H9 (cell line): ENCODE measurements around the gene LXN. TPM values are rescaled to one million over a fixed set of nuclear protein-coding genes. Genes with fewer than 3 reads are reported as not detected.

ENCODE experiments used
- DNase-seq: peaks from one replicate; pipeline ENCODE4 v3.0.0-alpha.2; 2017
- H2AFZ ChIP-seq: one replicate; pipeline ENCODE4 v1.6.1; 2013; ENCODE audit warnings: mild to moderate bottlenecking, low read length, control low read depth, moderate library complexity
- H2AK5ac ChIP-seq: 2 replicates; pipeline ENCODE4 v1.6.1; 2013; ENCODE audit warnings: low read length, control low read depth, mixed read lengths; ENCODE audit not compliant: insufficient read length
- H2BK120ac ChIP-seq: one replicate; pipeline ENCODE4 v1.6.1; 2013; ENCODE audit warnings: low read depth, mild to moderate bottlenecking, low read length, control low read depth, inconsistent platforms; ENCODE audit not compliant: poor library complexity, severe bottlenecking
- H2BK12ac ChIP-seq: 2 replicates; pipeline ENCODE4 v1.6.1; 2013; ENCODE audit warnings: low read length, control low read depth, mixed read lengths, low read depth; ENCODE audit not compliant: insufficient read length
- H2BK15ac ChIP-seq: 2 replicates; pipeline ENCODE4 v1.6.1; 2013; ENCODE audit warnings: low read depth, low read length, control low read depth
- H2BK20ac ChIP-seq: one replicate; pipeline ENCODE4 v1.6.1; 2013; ENCODE audit warnings: low read depth, mild to moderate bottlenecking, low read length, control low read depth, inconsistent platforms; ENCODE audit not compliant: poor library complexity, severe bottlenecking
- H2BK5ac ChIP-seq: 2 replicates; pipeline ENCODE4 v1.6.1; 2013; ENCODE audit warnings: low read length, control low read depth, mixed read lengths; ENCODE audit not compliant: insufficient read length
- H3K14ac ChIP-seq: 2 replicates; pipeline ENCODE4 v1.6.1; 2013; ENCODE audit warnings: low read length, control low read depth; ENCODE audit not compliant: insufficient read depth
- H3K18ac ChIP-seq: 2 replicates; pipeline ENCODE4 v1.6.1; 2013; ENCODE audit warnings: low read depth, mild to moderate bottlenecking, mixed read lengths, low read length, control low read depth; ENCODE audit not compliant: insufficient read length
- H3K23ac ChIP-seq: 2 replicates; pipeline ENCODE4 v1.6.1; 2013; ENCODE audit warnings: low read length, control low read depth, mixed read lengths, low read depth; ENCODE audit not compliant: insufficient read length
- H3K23me2 ChIP-seq: 2 replicates; pipeline ENCODE4 v1.6.1; 2013; ENCODE audit warnings: low read depth, mild to moderate bottlenecking, mixed read lengths, low read length, control low read depth; ENCODE audit not compliant: insufficient read length, poor library complexity, severe bottlenecking
- H3K27ac ChIP-seq: 2 replicates; pipeline ENCODE4 v1.5.1; 2013; ENCODE audit warnings: low read length, control low read depth, mixed read lengths, low read depth; ENCODE audit not compliant: insufficient read length
- H3K27me3 ChIP-seq: 2 replicates; pipeline ENCODE4 v1.6.1; 2013; ENCODE audit warnings: low read length, control low read depth, inconsistent platforms; ENCODE audit not compliant: insufficient read depth
- H3K4ac ChIP-seq: 2 replicates; pipeline ENCODE4 v1.6.1; 2013; ENCODE audit warnings: low read depth, mild to moderate bottlenecking, control low read depth, inconsistent platforms, low read length, moderate library complexity
- H3K4me1 ChIP-seq: 2 replicates; pipeline ENCODE4 v1.6.1; 2013; ENCODE audit warnings: low read length, control low read depth, inconsistent platforms; ENCODE audit not compliant: insufficient read depth
- H3K4me2 ChIP-seq: 2 replicates; pipeline ENCODE4 v1.6.1; 2013; ENCODE audit warnings: low read length, control low read depth, mixed read lengths; ENCODE audit not compliant: insufficient read length, insufficient read depth
- H3K56ac ChIP-seq: 2 replicates; pipeline ENCODE4 v1.6.1; 2013; ENCODE audit warnings: low read depth, mild to moderate bottlenecking, mixed read lengths, low read length, control low read depth; ENCODE audit not compliant: insufficient read length
- H3K79me1 ChIP-seq: 2 replicates; pipeline ENCODE4 v1.6.1; 2013; ENCODE audit warnings: low read depth, mild to moderate bottlenecking, moderate library complexity, low read length, control low read depth, inconsistent platforms; ENCODE audit not compliant: insufficient read depth, poor library complexity, severe bottlenecking
- H3K79me2 ChIP-seq: 2 replicates; pipeline ENCODE4 v1.6.1; 2013; ENCODE audit warnings: low read length, control low read depth, inconsistent platforms; ENCODE audit not compliant: insufficient read depth
- H3K9ac ChIP-seq: 2 replicates; pipeline ENCODE4 v1.6.1; 2013; ENCODE audit warnings: low read length, control low read depth, mixed read lengths; ENCODE audit not compliant: insufficient read length; ENCODE audit errors: extremely low read depth
- H3K9me3 ChIP-seq: one replicate; pipeline ENCODE4 v1.6.1; 2013; ENCODE audit warnings: low read depth, low read length, inconsistent platforms; ENCODE audit not compliant: control insufficient read depth
- H3T11ph ChIP-seq: one replicate; pipeline ENCODE4 v1.6.1; 2013; ENCODE audit warnings: mild to moderate bottlenecking, low read length, control low read depth, inconsistent platforms
- H4K20me1 ChIP-seq: one replicate; pipeline ENCODE4 v1.6.1; 2013; ENCODE audit not compliant: control insufficient read depth, insufficient read length, insufficient read depth
- H4K5ac ChIP-seq: 2 replicates; pipeline ENCODE4 v1.6.1; 2013; ENCODE audit warnings: low read depth, mild to moderate bottlenecking, mixed read lengths, low read length, control low read depth; ENCODE audit not compliant: insufficient read length
- H4K8ac ChIP-seq: replicated peaks from 2 replicates; pipeline ENCODE4 v1.6.1; 2013; ENCODE audit warnings: low read length, control low read depth, mixed read lengths, low read depth; ENCODE audit not compliant: insufficient read length
- H4K91ac ChIP-seq: 2 replicates; pipeline ENCODE4 v1.6.1; 2013; ENCODE audit warnings: low read depth, mild to moderate bottlenecking, moderate library complexity, mixed read lengths, low read length, control low read depth; ENCODE audit not compliant: insufficient read length
- H3K27ac Mint-ChIP-seq, 3 experiments: 2 replicates in 2 of 3; 3 replicates in 1 of 3; pipeline ENCODE4 v1.8.0; 2020 to 2021; ENCODE audit warnings: mixed read lengths in 3 of 3, mild to moderate bottlenecking in 1 of 3, moderate library complexity in 1 of 3
- H3K27me3 Mint-ChIP-seq: 2 replicates; pipeline ENCODE4 v1.8.0; 2021; ENCODE audit warnings: low read depth, mild to moderate bottlenecking, moderate library complexity, mixed read lengths
- H3K36me3 Mint-ChIP-seq, 3 experiments: 2 replicates in 2 of 3; 3 replicates in 1 of 3; pipeline ENCODE4 v1.8.0; 2020 to 2021; ENCODE audit warnings: low read depth in 3 of 3, mixed read lengths in 3 of 3; ENCODE audit not compliant: insufficient read depth in 1 of 3
- H3K4me1 Mint-ChIP-seq, 2 experiments: 2 replicates each; pipeline ENCODE4 v1.8.0; 2020; ENCODE audit warnings: mixed read lengths in 2 of 2
- H3K4me3 Mint-ChIP-seq, 2 experiments: 2 replicates in 1 of 2; 3 replicates in 1 of 2; pipeline ENCODE4 v1.8.0; 2020 to 2021; ENCODE audit warnings: mild to moderate bottlenecking in 2 of 2, mixed read lengths in 2 of 2, moderate library complexity in 1 of 2
- H3K9me3 Mint-ChIP-seq, 2 experiments: 2 replicates in 1 of 2; 3 replicates in 1 of 2; pipeline ENCODE4 v1.8.0; 2020; ENCODE audit warnings: mild to moderate bottlenecking in 2 of 2, mixed read lengths in 2 of 2, moderate library complexity in 1 of 2
- CTCF ChIP-seq: fragments of 200-600 bp; sonication (generic); conservative IDR thresholded peaks from 3 replicates; pipeline ENCODE4 v1.8.0; 2021; ENCODE audit warnings: antibody characterized with exemption, mild to moderate bottlenecking
- WGBS: extraction: QIAGEN DNeasy Blood & Tissue Kit; methylation state at CpG from one replicate; pipeline ENCODE4 v1.1.7; 2013; ENCODE audit warnings: missing lambda C conversion rate, low lambda C conversion rate, mixed read lengths; ENCODE audit not compliant: insufficient read length; ENCODE audit errors: extremely low coverage; 5-methylcytosine and 5-hydroxymethylcytosine counted together
- total RNA-seq: library from RNA; stranded (reverse); gene quantifications from 2 replicates; pipeline ENCODE4 v1.2.1, GENCODE V29; 2021

LXN gene
- total RNA-seq, 1 experiment from 2014 or later: 6.7 TPM

GRCh38 chr3:158642474-158643210 is 29.8 kb downstream of the LXN start:
- Histone ChIP-seq H3K23me2 (no peaks in the 10 kb centered on the region), H3K23ac (no peak overlapping the region)
- TF ChIP-seq CTCF: no peak

More at GRCh38 chr3:158642474-158643210, 29.8 kb downstream of the LXN start:
- Histone ChIP-seq H3K4me2 (no peak overlapping the region), H2AFZ (no peak overlapping the region), H2BK15ac (no peak overlapping the region), H4K20me1 (no peaks in the 10 kb centered on the region), H3K79me2 (peaks cover 6% of the 10 kb centered on the region; the same call in 1 of the 2 replicates), H3T11ph (no peak overlapping the region), H2BK12ac (no peak overlapping the region), H3K4ac (no peak overlapping the region), H3K9ac (no peak overlapping the region), H4K5ac (no peak overlapping the region), H4K91ac (no peak overlapping the region), H3K18ac (no peak overlapping the region), H3K9me3 (no peaks in the 10 kb centered on the region), H3K4me1 (no peaks in the 10 kb centered on the region), H3K27ac (no peak overlapping the region), H2BK20ac (no peak overlapping the region), H2BK120ac (no peak overlapping the region), H4K8ac (no peak overlapping the region), H3K56ac (no peak overlapping the region), H3K14ac (no peak overlapping the region), H2AK5ac (no peak overlapping the region), H3K27me3 (no peaks in the 10 kb centered on the region), H3K79me1 (peaks cover 3% of the 10 kb centered on the region), H2BK5ac (no peak overlapping the region)
- Mint-ChIP-seq H3K36me3 (peaks cover 3 to 17% (median 10%) of the 10 kb centered on the region in 3 experiments; a peak in 6 of 7 replicates), H3K9me3 (peaks cover 0 to 3% of the 10 kb centered on the region in 2 experiments; a peak in 1 of 5 replicates), H3K4me1 (peaks cover 8 to 10% of the 10 kb centered on the region in 2 experiments; a peak in 3 of 4 replicates), H3K27me3 (no peaks in the 10 kb centered on the region), H3K4me3 (no peak overlapping the region), H3K27ac (no peak overlapping the region)
- WGBS: no CpG with 5 or more reads among the region's 6 CpGs
- DNase-seq: no peak
